H1 (cell line): ENCODE measurements around the gene DTD1. TPM values are rescaled to one million over a fixed set of nuclear protein-coding genes. Genes with fewer than 3 reads are reported as not detected.

ENCODE experiments used
- CTCF ChIA-PET: fragments of 300-600 bp; sonication (Branson Sonifier 250); formaldehyde crosslinking; loops from one replicate; lab custom pipeline; 2021; ENCODE audit not compliant: partially characterized antibody; lab: Charles Lee
- POLR2A ChIA-PET: fragments of 300-600 bp; sonication (Branson Sonifier 250); formaldehyde crosslinking; loops from one replicate; lab custom pipeline; 2021; ENCODE audit warnings: inconsistent platforms; ENCODE audit not compliant: partially characterized antibody; lab: Charles Lee
- DNase-seq, 2 experiments: peaks; one replicate each; pipeline versions ENCODE4 v3.0.0 to v3.0.0-alpha.2; 2010 to 2022; ENCODE audit warnings: low spot score in 2 of 2, low read depth in 1 of 2, mixed read lengths in 1 of 2
- FAIRE-seq: peaks from 2 replicates; lab custom pipeline; 2011; peaks lifted over from hg19 to GRCh38; lab: Jason Lieb, UNC
- H2AFZ ChIP-seq: 2 replicates; pipeline ENCODE4 v1.8.1; 2012; ENCODE audit warnings: low read length, inconsistent platforms
- H2AK5ac ChIP-seq: 2 replicates; pipeline ENCODE4 v1.6.1; 2013; ENCODE audit warnings: low read depth, low read length
- H2BK120ac ChIP-seq: replicated peaks from 2 replicates; pipeline ENCODE3; 2013; ENCODE audit warnings: low read depth, low read length, inconsistent platforms
- H2BK12ac ChIP-seq: 2 replicates; pipeline ENCODE4 v1.6.1; 2013; ENCODE audit warnings: low read depth, low read length
- H2BK15ac ChIP-seq: 2 replicates; pipeline ENCODE4 v1.6.1; 2013; ENCODE audit warnings: low read length
- H2BK20ac ChIP-seq: 2 replicates; pipeline ENCODE4 v1.6.1; 2013; ENCODE audit warnings: low read length
- H2BK5ac ChIP-seq: 2 replicates; pipeline ENCODE4 v1.6.1; 2013; ENCODE audit warnings: low read depth, low read length
- H3K14ac ChIP-seq: 2 replicates; pipeline ENCODE4 v1.6.1; 2013; ENCODE audit warnings: inconsistent platforms; ENCODE audit not compliant: insufficient read length
- H3K18ac ChIP-seq: 2 replicates; pipeline ENCODE4 v1.6.1; 2013; ENCODE audit warnings: low read length; ENCODE audit errors: extremely low read depth
- H3K23ac ChIP-seq: 2 replicates; pipeline ENCODE4 v1.6.1; 2013; ENCODE audit warnings: inconsistent platforms; ENCODE audit not compliant: insufficient read length
- H3K23me2 ChIP-seq: 2 replicates; pipeline ENCODE4 v1.6.1; 2013; ENCODE audit warnings: low read depth, low read length
- H3K27ac ChIP-seq: 2 replicates; pipeline ENCODE4 v1.6.1; 2011; ENCODE audit warnings: low read depth, low read length, inconsistent platforms
- H3K27me3 ChIP-seq, 4 experiments: replicated peaks in 1 of 4; 1 replicate in 1 of 4; 2 replicates in 3 of 4; pipeline versions ENCODE4 v1.6.1 to v1.8.1; 2011 to 2013; ENCODE audit warnings: low read length in 3 of 4, mild to moderate bottlenecking in 3 of 4, inconsistent platforms in 2 of 4, mixed read lengths in 2 of 4, moderate library complexity in 1 of 4; ENCODE audit not compliant: control insufficient read depth in 3 of 4, insufficient read depth in 3 of 4; ENCODE audit errors: extremely low read depth in 1 of 4
- H3K36me3 ChIP-seq, 4 experiments: 2 replicates each; pipeline versions ENCODE4 v1.6.1 to v1.8.1; 2011 to 2013; ENCODE audit warnings: mild to moderate bottlenecking in 4 of 4, low read length in 3 of 4, moderate library complexity in 2 of 4, control low read depth in 1 of 4, inconsistent platforms in 1 of 4; ENCODE audit not compliant: insufficient read depth in 4 of 4, control insufficient read depth in 2 of 4
- H3K4ac ChIP-seq: replicated peaks from 2 replicates; pipeline ENCODE3; 2013; ENCODE audit warnings: low read length, low read depth, mixed read lengths, inconsistent platforms; ENCODE audit not compliant: insufficient read length
- H3K4me1 ChIP-seq, 4 experiments: replicated peaks in 1 of 4; 1 replicate in 1 of 4; 2 replicates in 3 of 4; pipeline versions ENCODE4 v1.6.1 to v1.8.1; 2011 to 2013; ENCODE audit warnings: low read length in 3 of 4, inconsistent platforms in 2 of 4, mixed read lengths in 1 of 4; ENCODE audit not compliant: insufficient read depth in 4 of 4, control insufficient read depth in 3 of 4
- H3K4me2 ChIP-seq, 2 experiments: 2 replicates each; pipeline versions ENCODE4 v1.6.1 to v1.8.1; 2011 to 2013; ENCODE audit warnings: low read depth in 2 of 2, low read length in 2 of 2, control low read depth in 1 of 2, inconsistent platforms in 1 of 2, mild to moderate bottlenecking in 1 of 2; ENCODE audit not compliant: insufficient read depth in 1 of 2
- H3K4me3 ChIP-seq, 4 experiments: fragments of 200-600, 300-600 bp in 1 of 4; sonication (generic), shearing (Covaris generic), sonication (Bioruptor Twin) in 1 of 4; 2 replicates each; pipeline versions ENCODE4 v1.5.1 to v1.8.1; 2011 to 2016; ENCODE audit warnings: low read length in 4 of 4, low read depth in 3 of 4, control low read depth in 2 of 4, inconsistent platforms in 2 of 4, mild to moderate bottlenecking in 2 of 4, mixed read lengths in 1 of 4, moderate library complexity in 1 of 4; ENCODE audit not compliant: insufficient read depth in 2 of 4; ENCODE audit errors: extremely low read depth in 1 of 4
- H3K56ac ChIP-seq: replicated peaks from 2 replicates; pipeline ENCODE3; 2013; ENCODE audit warnings: low read depth, mild to moderate bottlenecking, mixed read lengths, low read length, inconsistent platforms; ENCODE audit not compliant: insufficient read length
- H3K79me1 ChIP-seq: 2 replicates; pipeline ENCODE4 v1.6.1; 2013; ENCODE audit warnings: low read depth, low read length, control low read depth
- H3K79me2 ChIP-seq, 2 experiments: 2 replicates each; pipeline versions ENCODE4 v1.6.1 to v1.8.1; 2012 to 2013; ENCODE audit warnings: low read length in 2 of 2, mild to moderate bottlenecking in 2 of 2, inconsistent platforms in 1 of 2; ENCODE audit not compliant: insufficient read depth in 2 of 2, control insufficient read depth in 1 of 2
- H3K9ac ChIP-seq, 4 experiments: replicated peaks in 1 of 4; 1 replicate in 1 of 4; 2 replicates in 3 of 4; pipeline versions ENCODE4 v1.6.1 to v1.8.1; 2011 to 2013; ENCODE audit warnings: low read depth in 3 of 4, low read length in 3 of 4, control low read depth in 2 of 4, mild to moderate bottlenecking in 2 of 4, moderate library complexity in 2 of 4, inconsistent platforms in 1 of 4; ENCODE audit errors: extremely low read depth in 1 of 4
- H3K9me3 ChIP-seq, 2 experiments: 2 replicates each; pipeline versions ENCODE4 v1.6.1 to v1.8.1; 2012 to 2013; ENCODE audit warnings: mild to moderate bottlenecking in 2 of 2, moderate library complexity in 2 of 2, control low read depth in 1 of 2, inconsistent platforms in 1 of 2, low read depth in 1 of 2, low read length in 1 of 2, mixed read lengths in 1 of 2; ENCODE audit not compliant: insufficient read depth in 2 of 2
- H4K20me1 ChIP-seq, 2 experiments: replicated peaks in 1 of 2; 2 replicates each; pipeline versions ENCODE3 to v1.8.1; 2011 to 2013; ENCODE audit warnings: inconsistent platforms in 2 of 2, low read length in 2 of 2, mild to moderate bottlenecking in 1 of 2; ENCODE audit not compliant: insufficient read depth in 2 of 2, control insufficient read depth in 1 of 2
- H4K5ac ChIP-seq: 2 replicates; pipeline ENCODE4 v1.6.1; 2013; ENCODE audit warnings: low read length, low read depth, mixed read lengths, inconsistent platforms; ENCODE audit not compliant: insufficient read length
- H4K8ac ChIP-seq: 2 replicates; pipeline ENCODE4 v1.8.0; 2013; ENCODE audit warnings: mild to moderate bottlenecking, moderate library complexity, low read length, inconsistent platforms; ENCODE audit not compliant: insufficient read depth; ENCODE audit errors: extremely low read depth
- H4K91ac ChIP-seq: replicated peaks from 2 replicates; pipeline ENCODE3; 2013; ENCODE audit warnings: low read length, mixed read lengths, inconsistent platforms; ENCODE audit not compliant: insufficient read length
- TAF1 ChIP-seq: IDR thresholded peaks from 2 replicates; pipeline ENCODE4 v1.6.1; 2011; ENCODE audit warnings: mild to moderate bottlenecking, low read depth, low read length
- WGBS, 2 experiments: shearing (Covaris generic) in 1 of 2; methylation state at CpG; one replicate each; pipeline versions ENCODE4 v1.1.6 to v1.1.7; 2013 to 2015; ENCODE audit warnings: low lambda C conversion rate in 2 of 2, mixed read lengths in 2 of 2, inconsistent platforms in 1 of 2, low coverage in 1 of 2, missing lambda C conversion rate in 1 of 2; ENCODE audit not compliant: insufficient replicate concordance in 2 of 2, insufficient coverage in 1 of 2, insufficient read length in 1 of 2; ENCODE audit errors: extremely low coverage in 1 of 2, missing lambda C conversion rate in 1 of 2; 5-methylcytosine and 5-hydroxymethylcytosine counted together
- polyA plus RNA-seq, 7 experiments: library from polyadenylated mRNA; depleted of rRNA in 3 of 7; stranded (reverse) in 5 of 7; unstranded in 2 of 7; fragments of >200 nt in 5 of 7; fragments of 200-250 nt in 2 of 7; gene quantifications; 1 replicate in 5 of 7; 2 replicates in 1 of 7; 4 replicates in 1 of 7; pipeline versions ENCODE4 v1.2.1 to v1.2.3, GENCODE V29; 2011 to 2013; ENCODE audit warnings: missing spikeins in 2 of 7, mixed read lengths in 2 of 7
- total RNA-seq: library from RNA; stranded (reverse); fragmentation: NEBNext Ultra II Directional; extraction: Animal tissue kit (Norgen Biotek cat#: 25700); gene quantifications from 2 replicates; pipeline ENCODE4 v1.2.1, GENCODE V29; 2021

Gene DTD1
- total and polyA plus RNA-seq, 2 of the 8 experiments (the other 6 are each of a cell fraction or from before 2014, with no cell fraction given) = 49.7 to 66.6 TPM

- H4K8ac ChIP-seq = no peak overlapping the region
- H3K36me3 ChIP-seq = no peaks in the 10 kb centered on the region
- no peak overlapping the region for H2BK15ac ChIP-seq
- no peak for DNase-seq
- no peak overlapping the region for H2BK120ac ChIP-seq
- no peak overlapping the region for H3K4ac ChIP-seq
- no peak overlapping the region for H3K18ac ChIP-seq
- no peak overlapping the region for H2AK5ac ChIP-seq
- no peak overlapping the region for H4K5ac ChIP-seq
- H2BK20ac ChIP-seq = no peak overlapping the region
- no peak overlapping the region for H2AFZ ChIP-seq
- CTCF ChIA-PET = interaction anchor here (0.9 to 4.6 kb wide), 9 partner anchors 7 to 685 kb away, joined by 3 to 37 read pairs (median 3); no protein-coding TSS in a partner anchor
- no peaks in the 10 kb centered on the region; a peak in 2 of 7 replicates for H3K4me1 ChIP-seq
- no peak overlapping the region for H3K4me2 ChIP-seq
- no peak overlapping the region for H3K27ac ChIP-seq
- H3K56ac ChIP-seq = no peak overlapping the region
- no peak overlapping the region for H3K14ac ChIP-seq
- H3K79me2 ChIP-seq = no peaks in the 10 kb centered on the region; a peak in 1 of 4 replicates
- no peak for TF ChIP-seq TAF1
- H3K9ac ChIP-seq = no peak overlapping the region
- H3K4me3 ChIP-seq = no peak overlapping the region
- H3K23ac ChIP-seq = no peak overlapping the region
- H3K23me2 ChIP-seq = peaks cover 1% of the 10 kb centered on the region; the same call in 1 of the 2 replicates
- no peaks in the 10 kb centered on the region for H3K9me3 ChIP-seq
- POLR2A ChIA-PET = interaction anchor here (0.8 kb wide), 1 partner anchor 8 kb away, joined by 3 read pairs; no protein-coding TSS in a partner anchor
- H3K79me1 ChIP-seq = no peaks in the 10 kb centered on the region; the same call in 1 of the 2 replicates
- no peak overlapping the region for H2BK5ac ChIP-seq
- WGBS, 2 experiments = 100% methylated on average over 5 of the region's 5 CpGs; no CpG with 5 or more reads in 1 of the 2 experiments
- H2BK12ac ChIP-seq = no peak overlapping the region
- no peak overlapping the region for H4K91ac ChIP-seq
- no peak for FAIRE-seq
- H4K20me1 ChIP-seq = peaks cover 0 to 2% of the 10 kb centered on the region in 2 experiments
- H3K27me3 ChIP-seq = no peaks in the 10 kb centered on the region
Observed at GRCh38 chr20:18634501-18634900, 46.6 kb downstream of the DTD1 start.
